Measurements from ENCODE around the gene ABCD3. TPM values are rescaled to one million over a fixed set of nuclear protein-coding genes. Genes with fewer than 3 reads are reported as not detected.
A peak's percentile ranks its signal among the peaks of the same experiment; 100 is the strongest.

Gene ABCD3
- polyA plus RNA-seq, 1 of the 3 experiments (the other 2 are of a cell fraction): 6.5 TPM

GRCh38 chr1:94540440-94541245 lies 122.5 kb downstream of the ABCD3 start:
- Histone ChIP-seq H3K79me2 (ENCODE audit: insufficient read depth) (no peaks in the 10 kb centered on the region), H3K9ac (peak overlapping the region; percentile 57; the same call in 1 of the 2 replicates), H4K20me1 (ENCODE audit: insufficient read depth) (no peaks in the 10 kb centered on the region), H2AFZ (ENCODE audit: low read depth) (peak overlapping the region; percentile 94), H3K27me3 (ENCODE audit: insufficient read depth) (no peaks in the 10 kb centered on the region), H3K9me3 (no peaks in the 10 kb centered on the region), H3F3A (replicated peaks; ENCODE audit: insufficient read depth) (peaks cover 21% of the 10 kb centered on the region), H3K4me1 (ENCODE audit: control insufficient read depth in 1 of 2, insufficient read depth in 2 of 2, low read depth in 1 of 2, low read length in 1 of 2) (peaks cover 14 to 15% of the 10 kb centered on the region in 2 experiments; a peak in 3 of 4 replicates), H3K4me2 (peak overlapping the region; percentile 89), H3K4me3 (ENCODE audit: low read depth in 2 of 2, low read length in 1 of 2) (peak overlapping the region; percentile 73 to 86), H3K9me2 (no peaks in the 10 kb centered on the region), H3K27ac (ENCODE audit: low read depth in 2 of 2, low read length in 1 of 2) (no peak overlapping the region; a peak in 1 of 4 replicates), H3K36me3 (replicated peaks in 1 of 2; ENCODE audit: control insufficient read depth in 1 of 2, insufficient read depth in 2 of 2, low read length in 1 of 2) (peaks cover 0 to under 1% of the 10 kb centered on the region in 2 experiments)
- no peak for DNase-seq
- TF ChIP-seq CHD2 (IDR thresholded peaks at IDR 0.05; ENCODE audit: low read length, partially characterized antibody) (no peak), MXI1 (IDR thresholded peaks at IDR 0.05; ENCODE audit: low read depth, low read length) (peak; percentile 28; the same call in 1 of the 2 replicates)
- ChIA-PET CTCF (interaction anchor here (0.9 to 3.0 kb wide), 7 partner anchors 9 to 264 kb away, joined by 4 to 25 read pairs (median 4); no protein-coding TSS in a partner anchor), POLR2A (no interaction called here)
- 87% methylated on average over 23 of the region's 23 CpGs for WGBS (ENCODE audit: low lambda C conversion rate)

- no peaks in the 10 kb centered on the region for H3K9me3 ChIP-seq
- no peaks in the 10 kb centered on the region for H3K27me3 ChIP-seq (ENCODE audit: insufficient read depth)
- H3F3A ChIP-seq (replicated peaks; ENCODE audit: insufficient read depth): peaks cover 21% of the 10 kb centered on the region
- H3K27ac ChIP-seq (ENCODE audit: low read depth in 2 of 2, low read length in 1 of 2): peak within 1 kb of the TSS; percentile 41 to 74; a peak in 2 of 4 replicates
- TF ChIP-seq JUND (IDR thresholded peaks at IDR 0.05) (peak; percentile 80), MXI1 (IDR thresholded peaks at IDR 0.05; ENCODE audit: low read depth, low read length) (peak; percentile 26; the same call in 1 of the 2 replicates), MEF2A (IDR thresholded peaks at IDR 0.05; ENCODE audit: borderline replicate concordance, low read depth) (no peak), MAX (IDR thresholded peaks at IDR 0.05; ENCODE audit: low read depth) (0 out of 2 replicates have a peak, but pooled peaks have one; percentile 4), POLR2AphosphoS5 (IDR thresholded peaks at IDR 0.05; ENCODE audit: low read depth, low read length) (peak; percentile 36; the same call in 1 of the 2 replicates), TAF1 (IDR thresholded peaks at IDR 0.05; ENCODE audit: borderline replicate concordance, low read depth, low read length) (peak; percentile 26; the same call in 1 of the 2 replicates), RXRA (IDR thresholded peaks at IDR 0.05; ENCODE audit: borderline replicate concordance, low read depth) (no peak), ELF1 (IDR thresholded peaks at IDR 0.05) (no peak), FOSL2 (IDR thresholded peaks at IDR 0.05; ENCODE audit: borderline replicate concordance, low read depth) (peak; percentile 94), NFIC (IDR thresholded peaks at IDR 0.05; ENCODE audit: borderline replicate concordance) (no peak), FOXM1 (IDR thresholded peaks at IDR 0.05; ENCODE audit: low read depth) (no peak)
- no peaks in the 10 kb centered on the region for H3K79me2 ChIP-seq (ENCODE audit: insufficient read depth)
- H3K4me2 ChIP-seq: peak within 1 kb of the TSS; percentile 89
- H3K4me1 ChIP-seq (ENCODE audit: control insufficient read depth in 1 of 2, insufficient read depth in 2 of 2, low read depth in 1 of 2, low read length in 1 of 2): peaks cover 14 to 15% of the 10 kb centered on the region in 2 experiments; a peak in 3 of 4 replicates
- POLR2A ChIA-PET: interaction anchor here (0.6 to 1.5 kb wide), 2 partner anchors 15 to 262 kb away, joined by 3 to 4 read pairs; no protein-coding TSS in a partner anchor
- H3K36me3 ChIP-seq (replicated peaks in 1 of 2; ENCODE audit: control insufficient read depth in 1 of 2, insufficient read depth in 2 of 2, low read length in 1 of 2): no peaks in the 10 kb centered on the region
- peak; percentile 92 for DNase-seq
- peak within 1 kb of the TSS; percentile 57; the same call in 1 of the 2 replicates for H3K9ac ChIP-seq
- WGBS (ENCODE audit: low lambda C conversion rate): 10% methylated on average over 5 of the region's 94 CpGs
- peak within 1 kb of the TSS; percentile 73 to 86 for H3K4me3 ChIP-seq (ENCODE audit: low read depth in 2 of 2, low read length in 1 of 2)
- peak within 1 kb of the TSS; percentile 94 for H2AFZ ChIP-seq (ENCODE audit: low read depth)
- no peaks in the 10 kb centered on the region for H4K20me1 ChIP-seq (ENCODE audit: insufficient read depth)
- no peaks in the 10 kb centered on the region for H3K9me2 ChIP-seq
- CTCF ChIA-PET: interaction anchor here (1.1 to 3.0 kb wide), 9 partner anchors 8 to 632 kb away, joined by 3 to 25 read pairs (median 4); partner anchors contain the start of gene GCLM
Observed at GRCh38 chr1:94541246-94542087, 123.3 kb downstream of the ABCD3 start, which contains the start of gene F3. Gene F3 (minus strand): TSS chr1:94541759. CDS start chr1:94541636, 123 bp downstream.
